Gastroesophageal sphincter (tissue), 3 donors: ENCODE data around the gene TDP1.

Experiments used
- CTCF ChIP-seq, 4 experiments: fragments of 200-600 bp in 2 of 4; fragments of 450-650 bp in 2 of 4; sonication (generic) in 1 of 4; IDR thresholded peaks; one replicate each; pipeline ENCODE4 v1.5.1; 2017 to 2019; ENCODE audit warnings: antibody characterized with exemption in 4 of 4, mild to moderate bottlenecking in 2 of 4, moderate library complexity in 2 of 4
- EP300 ChIP-seq: sonication (generic); formaldehyde crosslinking; IDR thresholded peaks from one replicate; pipeline ENCODE4 v1.6.1; 2017; ENCODE audit warnings: antibody characterized with exemption, mild to moderate bottlenecking
- POLR2A ChIP-seq, 2 donors: fragments of 450-650 bp; IDR thresholded peaks; one replicate each; pipeline ENCODE4 v1.6.1; 2017; ENCODE audit warnings: antibody characterized with exemption in 2 of 2, mild to moderate bottlenecking in 2 of 2, moderate library complexity in 1 of 2
- POLR2AphosphoS5 ChIP-seq: sonication (generic); formaldehyde crosslinking; IDR thresholded peaks from one replicate; pipeline ENCODE4 v1.6.1; 2017; ENCODE audit warnings: antibody characterized with exemption

- TF ChIP-seq CTCF (IDR thresholded peaks at IDR 0.05) (no peak), POLR2A (IDR thresholded peaks at IDR 0.05) (no peak), POLR2AphosphoS5 (no peak), EP300 (no peak)
Observed at GRCh38 chr14:89912221-89912620, 43.5 kb upstream of the TDP1 start.
